Measurements from ENCODE around the gene USP15. TPM values are rescaled to one million over a fixed set of nuclear protein-coding genes. Genes with fewer than 3 reads are reported as not detected.

USP15 gene
- total and polyA plus RNA-seq, 9 donors, result 35.7 to 152 (median 61.0) TPM

- intact Hi-C loops (cut with DNase I), result no loop called here
- H3K4me1 ChIP-seq (ENCODE audit: insufficient read depth), result no peaks in the 10 kb centered on the region
- H3K9me3 ChIP-seq, result no peaks in the 10 kb centered on the region
- no peak overlapping the region for H3K27ac ChIP-seq
- TF ChIP-seq POLR2A (IDR thresholded peaks at IDR 0.05), result no peak
- TF ChIP-seq CTCF (IDR thresholded peaks at IDR 0.05), result no peak
- TF ChIP-seq EP300 (IDR thresholded peaks at IDR 0.05), result no peak
- DNase-seq, result no peak
- no peak overlapping the region for H3K4me3 ChIP-seq
- H3K36me3 ChIP-seq, result no peaks in the 10 kb centered on the region
- H3K27me3 ChIP-seq, result no peaks in the 10 kb centered on the region
- WGBS, 3 donors, result 3 to 23% (median 9%) methylated on average over 2 of the region's 2 CpGs
Measured at GRCh38 chr12:62215506-62215905, 44.7 kb upstream of the USP15 start.

GRCh38 chr12:62217466-62218194 lies 42.6 kb upstream of the USP15 start:
- H3K4me1 ChIP-seq (ENCODE audit: insufficient read depth), result no peaks in the 10 kb centered on the region
- no peak overlapping the region for H3K27ac ChIP-seq
- intact Hi-C loops (cut with DNase I), result no loop called here
- DNase-seq, result no peak
- H3K27me3 ChIP-seq, result no peaks in the 10 kb centered on the region
- H3K36me3 ChIP-seq, result no peaks in the 10 kb centered on the region
- no peak for TF ChIP-seq EP300 (IDR thresholded peaks at IDR 0.05)
- TF ChIP-seq POLR2A (IDR thresholded peaks at IDR 0.05), result no peak
- TF ChIP-seq CTCF (IDR thresholded peaks at IDR 0.05), result no peak
- WGBS, 3 donors, result 91 to 94% (median 92%) methylated on average over 6 of the region's 6 CpGs
- no peaks in the 10 kb centered on the region for H3K9me3 ChIP-seq
- H3K4me3 ChIP-seq, result no peak overlapping the region

- no peaks in the 10 kb centered on the region for H3K27me3 ChIP-seq
- DNase-seq, result no peak
- no peak overlapping the region for H3K4me3 ChIP-seq
- H3K9me3 ChIP-seq, result no peaks in the 10 kb centered on the region
- H3K36me3 ChIP-seq, result no peaks in the 10 kb centered on the region
- H3K4me1 ChIP-seq (ENCODE audit: insufficient read depth), result no peaks in the 10 kb centered on the region
- TF ChIP-seq CTCF (IDR thresholded peaks at IDR 0.05) (no peak), EP300 (IDR thresholded peaks at IDR 0.05) (no peak), POLR2A (IDR thresholded peaks at IDR 0.05) (no peak)
- intact Hi-C loops (cut with DNase I), result no loop called here
- no peak overlapping the region for H3K27ac ChIP-seq
Measured at GRCh38 chr12:62221107-62221506, 39.1 kb upstream of the USP15 start.

GRCh38 chr12:62224601-62225000 lies 35.6 kb upstream of the USP15 start:
- Histone ChIP-seq H3K9me3 (no peaks in the 10 kb centered on the region), H3K4me3 (no peak overlapping the region), H3K27ac (no peak overlapping the region), H3K27me3 (no peaks in the 10 kb centered on the region), H3K4me1 (ENCODE audit: insufficient read depth) (no peaks in the 10 kb centered on the region), H3K36me3 (no peaks in the 10 kb centered on the region)
- no peak for TF ChIP-seq POLR2A (IDR thresholded peaks at IDR 0.05)
- TF ChIP-seq EP300 (IDR thresholded peaks at IDR 0.05), result no peak
- TF ChIP-seq CTCF (IDR thresholded peaks at IDR 0.05), result no peak
- intact Hi-C loops (cut with DNase I), result no loop called here
- DNase-seq, result no peak
- whole genome bisulfite sequencing, 3 donors, result 64 to 96% (median 96%) methylated on average over 3 of the region's 3 CpGs
